ACC112 (cell line): ENCODE data around the gene ERN1.
A peak's percentile ranks its signal among the peaks of the same experiment; 100 is the strongest.
"Not testable (repeated sequence)": the region's sequence is repeated elsewhere in the genome, so short reads cannot be mapped to it uniquely, and the experiment has no call there.

ENCODE experiments used
- H2AFZ ChIP-seq: fragments of 200-600 bp; sonication (generic); one replicate; pipeline ENCODE4 v1.6.0; 2017; ENCODE audit warnings: antibody characterized with exemption, low read length; ENCODE audit not compliant: unreplicated experiment
- H3K27ac ChIP-seq: fragments of 200-600 bp; sonication (generic); 2 replicates; pipeline ENCODE4 v1.5.1; 2014; ENCODE audit warnings: low read depth, mild to moderate bottlenecking, antibody characterized with exemption, low read length, moderate library complexity
- H3K27me3 ChIP-seq: fragments of 200-600 bp; sonication (generic); 2 replicates; pipeline ENCODE4 v1.6.1; 2014; ENCODE audit warnings: mild to moderate bottlenecking, antibody characterized with exemption, low read length, moderate library complexity, mixed read lengths; ENCODE audit not compliant: insufficient read depth
- H3K36me3 ChIP-seq: fragments of 200-600 bp; sonication (generic); 2 replicates; pipeline ENCODE4 v1.6.1; 2016; ENCODE audit warnings: mild to moderate bottlenecking, antibody characterized with exemption, low read length, moderate library complexity, mixed read lengths; ENCODE audit not compliant: insufficient read depth
- H3K4me1 ChIP-seq: fragments of 200-600 bp; sonication (generic); one replicate; pipeline ENCODE4 v1.6.1; 2016; ENCODE audit warnings: low read length, mixed read lengths; ENCODE audit not compliant: insufficient read depth, unreplicated experiment, control insufficient read depth
- H3K4me3 ChIP-seq: fragments of 200-600 bp; sonication (generic); 2 replicates; pipeline ENCODE4 v1.5.1; 2014; ENCODE audit warnings: mild to moderate bottlenecking, low read depth, low read length
- H3K79me2 ChIP-seq: fragments of 200-600 bp; sonication (generic); one replicate; pipeline ENCODE4 v1.6.0; 2016; ENCODE audit warnings: low read length; ENCODE audit not compliant: control insufficient read depth, unreplicated experiment, insufficient read depth

The ERN1 gene

GRCh38 chr17:64120972-64121786 lies 8.8 kb downstream of the ERN1 start:
- H3K27ac ChIP-seq, H3K27me3 ChIP-seq, H3K36me3 ChIP-seq, H3K4me3 ChIP-seq, H2AFZ ChIP-seq: not testable (repeated sequence)
- Histone ChIP-seq H3K4me1 (peaks cover 22% of the 10 kb centered on the region), H3K79me2 (peaks cover 30% of the 10 kb centered on the region)

DNA sequence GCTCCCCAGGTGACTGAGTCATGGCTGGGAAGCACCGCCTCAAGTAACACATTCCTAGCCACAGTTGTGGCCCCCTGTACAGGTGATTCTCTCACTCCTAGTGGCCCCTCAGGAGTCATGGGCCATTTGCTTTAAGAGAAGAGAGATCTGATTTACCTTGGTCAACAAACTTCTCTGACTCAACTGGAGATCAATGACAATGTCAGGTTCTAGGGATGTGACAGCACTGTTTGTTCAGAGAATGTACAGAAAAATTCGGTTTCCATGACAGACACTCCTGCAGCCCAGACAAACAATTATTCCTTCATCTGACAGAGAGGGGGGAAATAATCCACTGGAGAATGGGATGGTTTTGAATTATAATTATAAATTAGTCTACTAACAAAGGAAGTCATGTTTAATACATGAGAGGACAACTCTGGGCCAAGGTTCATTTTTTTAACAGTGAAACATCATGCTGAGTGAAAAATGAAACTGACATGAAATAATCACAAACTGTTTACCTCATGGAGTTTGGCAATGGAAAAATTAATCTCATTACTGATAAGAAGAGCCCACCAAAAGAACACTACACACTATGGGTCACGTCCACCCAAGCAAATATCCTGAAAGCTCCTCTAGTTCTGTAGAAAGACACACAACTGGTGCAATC lies 9.7 kb downstream of the ERN1 start:
- H2AFZ ChIP-seq, result no peak overlapping the region
- H3K36me3 ChIP-seq, result no peaks in the 10 kb centered on the region
- no peak overlapping the region for H3K4me3 ChIP-seq
- H3K79me2 ChIP-seq, result peaks cover 22% of the 10 kb centered on the region
- no peaks in the 10 kb centered on the region for H3K27me3 ChIP-seq
- peaks cover 23% of the 10 kb centered on the region for H3K4me1 ChIP-seq
- no peak overlapping the region for H3K27ac ChIP-seq

DNA sequence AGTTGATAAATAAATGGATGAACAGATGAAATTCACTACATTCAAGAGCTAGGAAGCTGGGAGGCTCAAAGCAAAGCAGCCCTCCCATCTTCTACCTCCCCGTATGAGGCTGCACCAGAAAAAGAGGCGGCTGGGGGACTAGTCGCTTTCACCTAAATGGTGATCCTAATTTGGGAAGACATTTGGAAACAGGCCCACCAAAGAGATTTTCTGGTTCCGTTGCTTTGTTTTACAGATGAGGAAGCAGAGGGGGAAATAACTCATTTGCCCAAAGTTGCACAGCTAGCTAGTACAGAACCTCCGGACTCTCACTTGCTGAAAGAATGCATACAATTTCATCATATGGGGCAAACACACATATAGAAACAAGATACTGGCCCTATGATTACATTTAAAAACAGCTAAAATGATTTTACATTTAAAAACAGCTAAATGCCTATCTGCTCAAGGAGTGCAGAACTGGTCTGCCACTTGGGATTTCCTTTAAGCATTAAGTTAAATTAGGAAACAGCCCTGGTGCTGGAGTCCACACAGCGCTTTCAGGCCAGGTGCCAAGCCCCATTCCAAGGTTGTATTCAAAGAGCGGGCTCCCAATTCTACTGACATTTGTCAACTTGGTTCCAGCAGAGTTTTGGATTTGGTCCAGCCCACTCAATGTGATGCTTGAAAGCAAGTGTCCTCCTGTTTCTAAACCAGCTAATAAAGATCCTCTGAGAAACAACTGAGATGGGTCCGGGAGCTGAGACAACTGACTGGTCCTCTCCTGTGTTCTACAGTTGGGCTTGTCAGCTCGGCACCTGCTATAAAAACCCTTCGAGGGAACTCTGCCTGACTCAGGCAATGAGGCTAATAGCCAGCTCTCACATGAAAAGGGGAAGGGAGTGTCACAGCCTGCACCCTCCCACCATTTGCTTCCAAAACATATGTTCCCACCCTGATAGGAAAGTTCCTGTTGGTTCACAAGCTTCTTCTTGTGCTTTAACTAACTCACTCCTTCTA lies 11.7 kb downstream of the ERN1 start:
- Histone ChIP-seq H3K4me1 (peaks cover 31% of the 10 kb centered on the region), H3K27me3 (no peaks in the 10 kb centered on the region), H3K79me2 (peaks cover 19% of the 10 kb centered on the region), H3K27ac (no peak overlapping the region), H3K36me3 (no peaks in the 10 kb centered on the region), H2AFZ (no peak overlapping the region), H3K4me3 (no peak overlapping the region)

DNA sequence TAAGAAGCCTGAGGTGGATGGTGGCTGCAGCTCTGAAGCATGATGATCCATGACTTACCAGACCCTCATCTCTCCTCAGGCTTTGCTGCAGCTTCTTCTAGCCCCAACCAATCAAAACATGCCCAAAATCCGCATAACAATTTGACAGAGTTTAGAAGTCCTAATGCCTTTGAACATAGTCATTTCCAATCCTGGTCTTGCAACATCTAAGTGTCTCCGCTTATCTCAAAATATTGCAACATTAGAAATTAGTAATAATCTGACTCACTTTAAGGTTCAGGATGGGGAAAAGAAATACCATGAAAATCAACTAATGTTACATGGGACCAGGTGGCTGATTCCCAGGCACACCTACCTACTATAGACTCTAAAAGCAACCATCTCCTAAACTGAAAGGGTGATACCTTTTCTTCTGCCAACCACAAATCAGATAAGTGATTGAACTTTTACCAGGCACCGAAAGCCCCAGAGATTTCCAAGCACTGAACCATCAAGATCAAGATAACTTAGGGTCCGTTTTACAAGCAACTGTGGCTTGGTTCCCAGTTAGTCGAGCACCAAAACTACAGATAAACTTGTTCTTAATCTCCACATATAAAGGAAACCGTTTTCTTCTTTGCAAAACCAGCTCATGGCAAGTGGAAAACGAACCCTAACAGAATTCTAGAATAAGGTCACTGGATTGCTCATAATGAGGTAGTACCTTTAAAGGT lies 14.0 kb downstream of the ERN1 start:
- Histone ChIP-seq H3K36me3 (no peaks in the 10 kb centered on the region), H3K4me3 (peak overlapping the region; percentile 66), H3K4me1 (peaks cover 31% of the 10 kb centered on the region), H3K27ac (peak overlapping the region; percentile 75), H3K27me3 (no peaks in the 10 kb centered on the region), H2AFZ (peak overlapping the region; percentile 11), H3K79me2 (peaks cover 19% of the 10 kb centered on the region)

DNA sequence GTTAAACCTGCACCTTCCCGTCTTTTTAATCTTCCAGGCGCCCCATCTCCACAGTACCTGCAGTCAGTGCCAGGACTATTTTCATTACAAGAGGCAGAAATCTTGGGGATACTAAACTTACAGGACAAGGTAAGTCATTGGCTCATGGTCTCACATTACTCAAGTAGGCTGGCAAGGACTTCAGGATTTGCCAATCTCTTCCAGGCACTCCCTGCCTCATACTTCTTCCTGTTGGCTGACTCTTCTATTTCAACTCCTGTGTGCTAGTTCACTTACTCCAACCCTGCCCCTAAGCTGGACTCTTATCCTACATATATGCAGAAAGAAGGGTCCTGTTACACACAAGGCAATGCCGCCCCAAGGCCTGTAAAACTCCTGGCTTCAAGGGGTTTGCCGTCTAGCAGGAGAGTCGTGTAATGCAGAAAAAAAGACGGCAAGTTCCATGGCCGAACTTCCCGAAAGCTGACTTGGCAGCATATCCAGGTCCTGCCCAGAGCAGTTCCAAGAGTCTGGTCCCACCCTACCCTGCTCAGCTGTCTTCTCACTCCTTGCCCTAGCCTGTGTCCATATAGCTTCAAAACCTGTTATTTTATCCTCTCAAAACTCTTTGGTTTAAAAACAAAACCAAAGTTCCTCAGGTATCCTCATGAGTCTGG lies 14.8 kb downstream of the ERN1 start:
- H3K27me3 ChIP-seq, result no peaks in the 10 kb centered on the region
- H2AFZ ChIP-seq, result no peak overlapping the region
- H3K27ac ChIP-seq, result peak overlapping the region; percentile 75
- H3K4me3 ChIP-seq, result peak overlapping the region; percentile 66
- H3K4me1 ChIP-seq, result peaks cover 37% of the 10 kb centered on the region
- H3K79me2 ChIP-seq, result peaks cover 19% of the 10 kb centered on the region
- no peaks in the 10 kb centered on the region for H3K36me3 ChIP-seq

DNA sequence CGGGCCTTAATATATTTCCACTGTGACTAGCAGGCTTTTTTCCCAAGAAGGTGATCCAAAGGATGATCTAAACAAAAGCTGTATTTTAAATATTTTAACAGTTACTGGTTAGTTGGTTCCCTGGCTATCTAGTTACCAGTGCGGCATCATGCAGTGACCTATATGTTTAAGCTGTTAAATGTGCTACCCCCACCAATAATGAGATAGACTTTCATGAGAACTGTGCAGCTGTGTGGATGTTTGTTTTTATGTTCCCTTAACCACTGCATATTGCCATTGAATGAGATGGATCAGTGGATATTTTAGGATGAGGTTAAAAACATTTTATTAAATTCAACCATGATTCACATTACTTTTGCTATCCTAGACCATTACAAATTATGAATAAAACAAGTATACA lies 16.9 kb downstream of the ERN1 start:
- Histone ChIP-seq H3K4me3 (no peak overlapping the region), H3K4me1 (peaks cover 32% of the 10 kb centered on the region), H2AFZ (no peak overlapping the region), H3K36me3 (no peaks in the 10 kb centered on the region), H3K27me3 (no peaks in the 10 kb centered on the region), H3K27ac (no peak overlapping the region), H3K79me2 (peaks cover 18% of the 10 kb centered on the region)

GRCh38 chr17:64111831-64112230 lies 18.1 kb downstream of the ERN1 start:
- Histone ChIP-seq H3K27me3 (no peaks in the 10 kb centered on the region), H3K79me2 (peaks cover 14% of the 10 kb centered on the region), H3K4me1 (peaks cover 31% of the 10 kb centered on the region), H2AFZ (no peak overlapping the region), H3K36me3 (no peaks in the 10 kb centered on the region), H3K27ac (no peak overlapping the region), H3K4me3 (no peak overlapping the region)

DNA sequence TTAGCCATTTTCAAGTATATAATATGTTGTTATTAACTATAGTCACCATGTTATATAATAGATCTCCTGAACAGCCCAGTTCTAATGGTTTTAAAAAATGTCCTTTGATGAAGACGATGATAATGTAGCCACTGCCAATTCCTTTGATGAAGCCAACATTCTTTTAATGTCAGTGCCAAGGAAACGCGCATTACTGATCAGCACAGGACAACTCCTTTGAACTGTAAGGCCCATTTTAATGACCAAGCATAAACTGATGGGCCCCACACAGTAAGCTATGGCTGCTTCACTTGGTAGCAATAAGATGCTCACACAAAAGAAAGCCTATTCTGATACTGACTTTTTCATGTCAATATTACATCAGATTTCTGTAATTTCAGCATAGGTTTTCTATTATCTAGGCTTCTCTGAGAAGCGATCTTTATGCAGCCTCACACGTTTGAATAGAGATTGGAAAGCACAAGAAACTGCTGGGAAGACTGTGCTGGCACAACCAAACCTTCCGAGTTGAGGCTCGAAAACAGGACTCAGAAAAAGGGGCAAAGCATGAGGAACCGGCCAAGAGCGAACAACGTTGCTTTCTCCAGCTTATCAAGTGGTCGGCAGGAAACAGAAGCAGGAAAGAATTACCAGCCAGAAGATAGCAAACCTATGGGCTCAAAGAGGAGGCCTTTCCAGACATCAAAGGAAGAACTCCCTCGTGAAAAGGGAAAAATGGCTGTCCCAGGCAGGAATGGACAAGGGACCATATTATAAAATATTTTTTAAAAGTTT lies 19.4 kb downstream of the ERN1 start:
- peaks cover 29% of the 10 kb centered on the region for H3K4me1 ChIP-seq
- no peaks in the 10 kb centered on the region for H3K36me3 ChIP-seq
- H3K79me2 ChIP-seq, result peaks cover 14% of the 10 kb centered on the region
- no peaks in the 10 kb centered on the region for H3K27me3 ChIP-seq
- H2AFZ ChIP-seq, result no peak overlapping the region
- H3K4me3 ChIP-seq, result no peak overlapping the region
- no peak overlapping the region for H3K27ac ChIP-seq

DNA sequence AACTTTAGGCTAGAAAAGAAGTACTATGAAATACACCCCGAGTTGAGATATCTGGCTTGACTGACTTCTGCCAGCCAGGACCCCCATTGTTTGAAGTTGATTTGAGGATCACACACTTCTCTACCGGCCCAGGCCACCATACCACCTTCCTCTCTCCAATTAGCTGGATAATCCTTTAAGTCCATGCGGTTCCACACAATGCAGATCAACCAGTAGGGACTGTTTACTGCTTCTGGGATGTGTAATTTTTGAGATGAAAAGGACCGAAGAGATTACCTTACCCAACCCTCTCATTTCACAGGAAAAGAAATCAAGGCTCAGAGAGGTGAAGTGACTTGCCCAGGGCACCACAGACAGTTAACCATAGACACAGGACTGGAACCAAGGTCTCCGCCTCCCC lies 20.5 kb downstream of the ERN1 start:
- no peaks in the 10 kb centered on the region for H3K27me3 ChIP-seq
- H3K4me1 ChIP-seq, result peaks cover 18% of the 10 kb centered on the region
- no peaks in the 10 kb centered on the region for H3K36me3 ChIP-seq
- no peak overlapping the region for H3K4me3 ChIP-seq
- H3K79me2 ChIP-seq, result peaks cover 12% of the 10 kb centered on the region
- H3K27ac ChIP-seq, result no peak overlapping the region
- no peak overlapping the region for H2AFZ ChIP-seq
